ENCODE measurements around the gene RCCD1.

The RCCD1 gene

DNA sequence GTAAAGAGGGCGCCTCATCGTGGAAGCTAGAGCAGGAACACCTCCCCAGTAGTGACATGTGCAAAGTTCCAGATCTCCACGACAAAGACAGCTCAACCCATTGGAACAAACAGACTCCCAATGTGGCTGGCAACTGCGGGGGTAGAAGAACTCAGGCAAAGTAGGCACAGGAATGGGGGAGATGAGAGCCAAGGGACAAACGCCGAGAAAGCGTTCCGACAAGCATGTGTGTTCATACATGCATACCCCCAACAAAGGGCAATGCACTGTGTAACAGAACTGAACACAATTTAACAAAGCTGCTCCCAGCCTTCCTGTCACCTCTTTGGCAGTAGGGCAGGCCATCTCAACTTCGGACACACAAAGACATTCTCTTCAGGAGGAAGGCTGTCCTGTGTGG is 11.6 kb downstream of the RCCD1 start:
- DNase-seq (ENCODE audit: low spot score) = no peak

GRCh38 chr15:90967206-90967605 is 12.5 kb downstream of the RCCD1 start:
- no peak for DNase-seq (ENCODE audit: low spot score)

DNA sequence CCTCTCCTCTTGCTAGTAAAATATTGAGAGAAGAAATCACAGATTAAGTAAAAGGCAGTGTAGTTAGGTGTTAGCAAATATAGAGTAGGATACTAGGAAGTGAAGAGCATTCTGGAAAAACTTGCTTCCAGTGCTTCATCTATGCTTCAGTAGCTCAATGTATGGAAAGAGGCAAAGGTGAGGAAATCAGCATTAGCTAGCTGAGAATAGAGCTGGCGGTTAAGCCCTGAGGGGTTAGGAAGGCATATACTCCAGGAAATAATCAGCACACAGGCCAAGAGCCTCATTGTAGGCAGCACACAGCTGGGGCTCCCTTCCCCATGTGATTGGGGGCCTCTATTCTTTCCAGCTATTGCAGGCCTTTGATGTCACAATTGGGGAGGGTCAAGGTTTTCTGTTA is 13.8 kb downstream of the RCCD1 start:
- no peak for DNase-seq (ENCODE audit: low spot score)

DNA sequence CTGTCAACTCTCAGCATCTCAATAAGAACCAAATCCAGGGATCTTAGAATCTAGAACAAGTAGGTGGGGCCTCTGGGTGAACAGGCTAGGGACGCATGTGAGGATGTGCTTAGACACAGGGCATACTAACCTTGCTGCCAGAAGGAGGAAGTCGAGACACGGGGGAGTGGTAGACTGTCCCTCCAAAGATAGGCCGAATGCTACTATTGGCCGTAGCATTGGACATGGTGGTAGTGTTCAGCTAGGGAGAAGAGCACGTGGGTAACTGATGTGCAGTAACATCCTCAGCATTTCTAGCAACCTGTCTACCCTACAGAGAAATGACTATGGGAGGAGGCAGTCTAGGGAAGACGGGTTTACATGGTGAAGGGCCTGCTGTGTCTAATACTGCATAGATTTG is 15.6 kb downstream of the RCCD1 start:
- no peak for DNase-seq (ENCODE audit: low spot score)

GRCh38 chr15:90972133-90972532 is 17.4 kb downstream of the RCCD1 start:
- DNase-seq (ENCODE audit: low spot score) = no peak

GRCh38 chr15:90974216-90974615 is 19.5 kb downstream of the RCCD1 start:
- DNase-seq (ENCODE audit: low spot score) = no peak

- peak; percentile 20 for DNase-seq (ENCODE audit: low spot score)
These were observed 24.9 kb downstream of the RCCD1 start for GRCh38 chr15:90979582-90979981.

DNA sequence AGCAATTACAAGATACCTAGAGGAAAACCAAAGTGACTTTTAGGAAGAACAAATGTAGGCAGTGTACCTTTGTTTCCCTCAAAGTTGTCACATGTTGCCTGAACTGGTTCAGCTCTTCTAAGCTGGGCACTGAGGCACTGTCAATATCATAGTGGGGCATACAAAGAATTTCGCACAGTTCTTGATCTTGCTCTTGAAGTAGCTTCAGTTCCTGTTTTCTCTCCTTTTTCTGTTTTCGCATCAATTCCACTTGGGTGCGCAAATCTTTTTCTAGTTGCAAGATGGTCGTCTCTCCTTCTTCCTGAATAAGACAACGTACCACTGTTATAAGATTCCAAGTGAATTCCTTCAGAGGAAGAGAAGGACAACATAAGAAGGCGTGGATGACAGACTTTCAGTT is 27.0 kb downstream of the RCCD1 start:
- no peak for DNase-seq (ENCODE audit: low spot score)

- no peak for DNase-seq (ENCODE audit: low spot score)
These were observed 27.5 kb downstream of the RCCD1 start for GRCh38 chr15:90982135-90982534.

GRCh38 chr15:90986790-90987507 is 32.3 kb downstream of the RCCD1 start:
- no peak for DNase-seq (ENCODE audit: low spot score)

- DNase-seq (ENCODE audit: low spot score) = peak; percentile 17
These were observed 33.0 kb downstream of the RCCD1 start for GRCh38 chr15:90987561-90988141.

GRCh38 chr15:90988296-90988695 is 33.6 kb downstream of the RCCD1 start:
- DNase-seq (ENCODE audit: low spot score) = no peak

GRCh38 chr15:90989040-90989768 is 34.5 kb downstream of the RCCD1 start:
- DNase-seq (ENCODE audit: low spot score) = no peak

- no peak for DNase-seq (ENCODE audit: low spot score)
These were observed 35.8 kb downstream of the RCCD1 start for GRCh38 chr15:90990446-90990845.

DNA sequence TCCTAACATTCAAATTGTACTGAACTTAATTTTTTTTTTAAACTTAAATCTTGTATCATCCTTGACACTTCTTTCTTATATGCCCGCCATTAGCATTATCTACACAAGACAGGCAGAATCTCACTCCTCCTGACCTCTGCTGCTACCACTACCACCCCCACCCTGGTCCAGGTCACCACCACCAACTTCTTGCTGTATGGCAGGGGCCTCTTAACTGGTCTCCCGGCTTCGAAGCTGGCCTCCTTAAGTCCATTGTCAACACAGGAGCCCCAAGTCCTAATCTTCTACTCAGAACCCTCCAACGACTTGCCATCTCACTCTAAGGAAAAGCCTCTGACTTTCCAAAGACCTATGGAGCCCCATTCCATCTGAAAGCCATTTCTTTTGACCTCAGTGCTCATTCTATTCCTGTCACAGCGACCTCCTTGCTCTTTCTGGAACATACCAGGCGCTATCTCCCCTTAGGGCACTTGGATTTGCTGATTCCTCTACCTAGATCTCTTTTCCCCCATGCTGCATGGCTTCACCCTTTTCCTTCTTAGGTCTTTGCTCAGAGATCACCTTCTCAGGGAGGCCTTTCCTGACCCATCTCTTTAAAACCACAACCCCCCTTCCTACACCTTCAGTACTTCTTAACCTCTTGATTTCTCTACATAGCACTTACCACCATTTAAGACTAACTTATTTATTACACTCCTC is 37.1 kb downstream of the RCCD1 start:
- DNase-seq (ENCODE audit: low spot score) = peak; percentile 39

DNA sequence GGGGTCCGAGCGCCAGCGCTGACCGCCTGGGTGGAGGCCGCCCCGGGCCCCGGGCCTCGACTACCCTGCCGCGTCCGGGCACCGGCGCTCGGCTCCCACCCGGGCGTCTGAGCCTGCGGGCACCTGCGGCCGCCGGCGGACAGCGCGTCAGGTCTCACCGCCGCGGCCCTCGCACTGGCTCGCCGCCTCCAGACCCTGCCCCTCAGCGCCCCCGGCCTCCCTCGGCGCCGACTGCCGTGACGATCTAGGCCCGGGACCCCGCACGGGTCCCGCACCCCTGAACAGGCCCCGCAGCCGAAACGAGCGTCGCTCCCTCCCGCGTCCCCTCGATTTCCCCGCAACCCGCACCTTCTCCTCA is 39.4 kb downstream of the RCCD1 start:
- no peak for DNase-seq (ENCODE audit: low spot score)

- DNase-seq (ENCODE audit: low spot score) = peak; percentile 98
These were observed 40.0 kb downstream of the RCCD1 start, which contains the start of gene PRC1 for GRCh38 chr15:90994417-90995311. Gene PRC1, minus strand, starts transcription at chr15:90994535. Its CDS starts 118 bp downstream, at chr15:90994417.

DNA sequence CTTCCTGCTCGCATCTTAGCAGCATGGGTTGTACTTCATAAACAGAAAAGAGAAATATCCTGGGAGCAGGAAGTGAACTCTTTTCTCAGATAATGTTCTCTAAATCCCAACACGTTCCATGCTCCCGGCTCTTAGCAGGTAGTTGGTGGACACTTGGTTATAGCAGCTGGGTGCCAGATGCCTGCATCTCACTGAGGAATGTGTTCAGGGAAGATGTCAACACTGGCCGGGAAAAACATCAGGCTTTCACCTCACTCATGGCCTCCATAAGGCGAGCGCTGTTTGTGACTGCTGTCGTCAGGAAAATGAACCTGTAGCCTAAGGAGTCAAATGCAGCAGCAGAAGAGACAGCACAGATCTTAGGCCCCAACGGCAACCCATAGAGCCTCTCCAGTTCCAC is 44.1 kb downstream of the RCCD1 start:
- no peak for DNase-seq (ENCODE audit: low spot score)

DNA sequence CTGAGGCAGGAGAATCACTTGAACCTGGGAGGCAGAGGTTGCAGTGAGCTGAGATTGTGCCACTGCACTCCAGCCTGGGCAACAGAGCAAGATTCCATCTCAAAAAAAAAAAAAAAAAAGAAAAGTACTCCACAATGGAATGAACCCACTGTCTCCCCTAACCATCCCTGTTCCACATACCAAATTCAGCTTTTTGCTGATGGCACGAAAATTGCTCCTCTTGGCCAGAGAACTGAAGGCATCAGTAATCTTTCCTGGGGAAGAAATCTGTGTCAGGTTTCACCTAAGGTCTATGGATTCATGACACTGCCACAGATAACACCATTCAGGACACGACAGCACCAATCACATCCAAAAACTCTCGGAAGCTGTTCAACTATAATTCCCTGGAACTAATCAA is 46.5 kb downstream of the RCCD1 start:
- no peak for DNase-seq (ENCODE audit: low spot score)

GRCh38 chr15:91007266-91007665 is 52.6 kb downstream of the RCCD1 start:
- DNase-seq (ENCODE audit: low spot score) = no peak
